ENCODE data around the gene FRMD4B. TPM values are rescaled to one million over a fixed set of nuclear protein-coding genes. Genes with fewer than 3 reads are reported as not detected.
"Not testable (repeated sequence)": the region's sequence is repeated elsewhere in the genome, so short reads cannot be mapped to it uniquely, and the experiment has no call there.

Gene FRMD4B
- total RNA-seq, 1 donor from 2014 or later: 16.1 TPM

- Histone ChIP-seq H3K27me3 (ENCODE audit: low read depth) (no peaks in the 10 kb centered on the region), H3K27ac (replicated peaks) (no peak overlapping the region), H3K36me3 (no peaks in the 10 kb centered on the region), H3K9me3 (replicated peaks) (no peaks in the 10 kb centered on the region), H3K4me1 (peaks cover 2% of the 10 kb centered on the region), H3K4me3 (no peak overlapping the region)
- no peak for DNase-seq
- no peak for TF ChIP-seq CTCF (IDR thresholded peaks at IDR 0.05; ENCODE audit: borderline replicate concordance)
- intact Hi-C loops (cut with micrococcal nuclease): no loop called here
Observed at GRCh38 chr3:69283496-69283895, 102.4 kb downstream of the FRMD4B start.

GRCh38 chr3:69282181-69282580 is 103.7 kb downstream of the FRMD4B start:
- DNase-seq: no peak
- H3K9me3 ChIP-seq (replicated peaks): no peaks in the 10 kb centered on the region
- no peaks in the 10 kb centered on the region for H3K36me3 ChIP-seq
- intact Hi-C loops (cut with micrococcal nuclease): no loop called here
- H3K4me1 ChIP-seq: no peaks in the 10 kb centered on the region
- no peaks in the 10 kb centered on the region for H3K27me3 ChIP-seq (ENCODE audit: low read depth)
- no peak overlapping the region for H3K4me3 ChIP-seq
- TF ChIP-seq CTCF (IDR thresholded peaks at IDR 0.05; ENCODE audit: borderline replicate concordance): no peak
- no peak overlapping the region for H3K27ac ChIP-seq (replicated peaks)

- DNase-seq; H3K36me3 ChIP-seq; H3K9me3 ChIP-seq (replicated peaks); intact Hi-C loops (cut with micrococcal nuclease); H3K27me3 ChIP-seq (ENCODE audit: low read depth); H3K4me3 ChIP-seq; H3K27ac ChIP-seq (replicated peaks); H3K4me1 ChIP-seq: not testable (repeated sequence)
Observed at GRCh38 chr3:69277403-69277802, 108.5 kb downstream of the FRMD4B start.

- Histone ChIP-seq H3K27me3 (ENCODE audit: low read depth) (no peaks in the 10 kb centered on the region), H3K9me3 (replicated peaks) (no peaks in the 10 kb centered on the region), H3K4me3 (no peak overlapping the region), H3K36me3 (no peaks in the 10 kb centered on the region), H3K4me1 (no peaks in the 10 kb centered on the region), H3K27ac (replicated peaks) (no peak overlapping the region)
- DNase-seq: no peak
- TF ChIP-seq CTCF (IDR thresholded peaks at IDR 0.05; ENCODE audit: borderline replicate concordance): no peak
- intact Hi-C loops (cut with micrococcal nuclease): no loop called here
Observed at GRCh38 chr3:69276884-69277283, 109.0 kb downstream of the FRMD4B start.

DNA sequence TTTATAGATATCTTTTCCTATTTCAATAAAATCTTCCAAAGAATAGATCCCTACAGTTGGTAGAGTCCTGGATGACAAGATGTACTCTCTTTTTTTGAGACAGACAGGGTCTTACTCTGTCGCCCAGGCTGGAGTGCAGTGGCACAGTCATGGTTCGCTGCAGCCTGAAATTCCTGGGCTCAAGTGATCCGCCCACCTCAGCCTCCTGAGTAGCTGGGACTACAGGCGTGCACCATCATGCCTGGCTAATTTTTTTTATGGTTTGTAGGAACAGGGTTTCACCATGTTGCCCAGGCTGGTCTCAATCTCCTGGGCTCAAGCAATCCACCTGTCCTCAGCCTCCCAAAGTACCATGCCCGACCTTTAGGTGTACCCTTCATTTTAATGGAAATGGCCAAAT is 109.7 kb downstream of the FRMD4B start:
- H3K27ac ChIP-seq (replicated peaks); H3K4me3 ChIP-seq; H3K36me3 ChIP-seq; H3K4me1 ChIP-seq; H3K9me3 ChIP-seq (replicated peaks); H3K27me3 ChIP-seq (ENCODE audit: low read depth); intact Hi-C loops (cut with micrococcal nuclease); DNase-seq: not testable (repeated sequence)

DNA sequence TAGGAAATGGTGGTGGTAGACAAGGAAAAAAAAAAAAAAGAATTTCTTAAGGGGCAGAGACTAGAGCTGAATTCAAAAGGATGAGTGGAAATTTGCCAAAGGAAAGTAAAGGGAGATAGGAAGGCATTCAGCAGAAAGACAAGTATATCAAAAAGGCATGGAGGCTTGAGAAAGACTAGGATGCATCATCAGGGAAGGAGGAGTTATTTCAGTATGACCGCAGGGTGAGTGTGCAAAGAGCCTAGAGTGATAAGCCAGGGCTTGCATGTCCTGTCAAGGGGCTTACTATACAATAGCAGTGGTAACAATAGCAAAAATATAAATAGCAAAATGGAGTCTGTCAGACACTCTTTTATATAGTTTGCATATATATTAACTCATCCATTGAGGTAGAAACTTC is 112.0 kb downstream of the FRMD4B start:
- H3K27me3 ChIP-seq (ENCODE audit: low read depth): no peaks in the 10 kb centered on the region
- H3K9me3 ChIP-seq (replicated peaks): no peaks in the 10 kb centered on the region
- no peaks in the 10 kb centered on the region for H3K36me3 ChIP-seq
- H3K4me3 ChIP-seq: no peak overlapping the region
- no peak overlapping the region for H3K27ac ChIP-seq (replicated peaks)
- DNase-seq: no peak
- TF ChIP-seq CTCF (IDR thresholded peaks at IDR 0.05; ENCODE audit: borderline replicate concordance): no peak
- intact Hi-C loops (cut with micrococcal nuclease): no loop called here
- H3K4me1 ChIP-seq: no peaks in the 10 kb centered on the region

DNA sequence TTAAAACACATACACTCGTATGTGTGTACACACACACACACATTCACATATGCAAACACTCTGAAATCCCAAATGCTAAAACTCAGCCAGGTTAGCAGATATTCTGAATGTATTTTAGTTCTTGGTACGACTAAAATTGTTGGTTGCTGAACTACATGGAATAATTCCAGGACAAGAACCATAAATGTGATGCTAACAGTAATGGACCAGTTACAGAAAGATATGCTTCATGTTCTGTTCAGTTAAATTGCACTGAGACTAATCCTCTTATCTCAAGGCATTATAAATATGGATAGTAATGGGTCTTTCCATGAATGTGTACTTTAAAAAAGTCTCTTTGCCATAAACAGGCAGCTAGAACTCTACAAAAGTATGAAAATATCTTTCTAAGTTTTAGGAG is 113.3 kb downstream of the FRMD4B start:
- Histone ChIP-seq H3K36me3 (no peaks in the 10 kb centered on the region), H3K27me3 (ENCODE audit: low read depth) (no peaks in the 10 kb centered on the region), H3K27ac (replicated peaks) (no peak overlapping the region), H3K4me3 (no peak overlapping the region), H3K4me1 (no peaks in the 10 kb centered on the region), H3K9me3 (replicated peaks) (no peaks in the 10 kb centered on the region)
- no peak for TF ChIP-seq CTCF (IDR thresholded peaks at IDR 0.05; ENCODE audit: borderline replicate concordance)
- intact Hi-C loops (cut with micrococcal nuclease): no loop called here
- no peak for DNase-seq
